ENCODE measurements around the gene ID3.
A peak's percentile ranks its signal among the peaks of the same experiment; 100 is the strongest.

Gene ID3

DNA sequence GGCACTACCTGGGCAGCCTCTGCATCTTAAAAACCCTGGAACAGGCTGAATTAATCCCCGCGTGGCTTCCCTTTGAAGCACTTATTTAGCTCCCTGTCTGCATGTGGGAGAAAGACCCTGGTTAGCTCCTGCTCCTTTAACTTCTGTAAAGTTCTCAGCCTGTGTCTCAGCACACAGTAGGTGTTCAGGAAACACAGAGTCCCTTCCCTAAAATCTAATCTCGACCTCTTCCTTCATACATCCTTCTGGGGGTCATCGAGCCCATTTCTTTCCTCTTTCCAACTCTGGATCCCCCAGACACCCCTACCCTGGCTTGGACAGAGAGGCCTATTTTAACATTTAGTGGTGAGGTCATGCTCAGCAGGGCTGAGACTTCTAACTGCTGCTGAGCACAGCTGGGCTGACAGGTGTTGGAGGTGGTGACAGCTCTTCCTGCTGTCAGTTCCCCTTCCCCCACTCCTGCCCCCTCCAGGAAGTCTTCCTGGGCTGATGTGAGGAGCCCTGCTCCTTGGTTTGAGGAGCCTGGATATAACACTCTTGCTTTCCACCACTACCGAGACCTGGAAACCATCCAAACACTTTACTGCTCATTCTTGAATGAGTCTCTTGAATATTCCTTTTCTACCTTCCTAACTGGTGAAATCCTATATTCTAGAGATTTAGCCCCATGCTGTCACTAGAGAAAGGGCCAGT, 33.6 kb downstream of the ID3 start:
- peak; percentile 60 for DNase-seq

DNA sequence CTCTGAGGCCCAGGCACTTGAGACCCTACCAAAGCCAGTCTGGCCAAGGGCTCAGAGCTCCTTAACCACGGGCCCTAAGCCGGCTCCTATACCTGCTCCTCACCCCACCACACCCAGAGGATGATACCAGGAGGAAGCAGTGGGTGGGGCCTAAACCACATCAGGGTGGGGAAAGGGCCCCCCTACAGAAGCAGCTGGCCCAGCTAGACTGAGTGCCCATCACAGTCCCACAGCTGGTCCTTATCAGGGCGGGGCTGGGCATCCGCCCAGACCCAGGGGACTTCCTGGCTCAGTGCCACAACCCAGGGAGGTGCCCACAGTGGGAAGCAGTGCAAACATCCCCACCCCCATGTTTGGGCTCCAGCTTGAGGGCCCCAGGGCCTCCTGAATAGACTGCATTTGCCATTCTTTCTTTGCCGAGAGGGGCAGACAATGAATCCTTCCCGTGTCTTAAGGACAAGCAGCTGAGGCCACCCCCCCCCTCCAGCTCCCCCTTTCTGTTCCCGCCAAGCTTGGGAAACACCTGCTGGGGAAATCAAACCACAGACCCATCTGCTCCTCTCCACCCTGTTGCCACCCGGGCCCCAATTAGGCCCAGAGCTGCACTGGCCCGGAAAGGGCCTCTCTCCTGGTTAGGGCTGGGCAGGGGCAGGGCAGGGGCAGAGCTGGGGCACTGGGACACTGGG, 34.4 kb downstream of the ID3 start:
- DNase-seq = peak; percentile 64

DNA sequence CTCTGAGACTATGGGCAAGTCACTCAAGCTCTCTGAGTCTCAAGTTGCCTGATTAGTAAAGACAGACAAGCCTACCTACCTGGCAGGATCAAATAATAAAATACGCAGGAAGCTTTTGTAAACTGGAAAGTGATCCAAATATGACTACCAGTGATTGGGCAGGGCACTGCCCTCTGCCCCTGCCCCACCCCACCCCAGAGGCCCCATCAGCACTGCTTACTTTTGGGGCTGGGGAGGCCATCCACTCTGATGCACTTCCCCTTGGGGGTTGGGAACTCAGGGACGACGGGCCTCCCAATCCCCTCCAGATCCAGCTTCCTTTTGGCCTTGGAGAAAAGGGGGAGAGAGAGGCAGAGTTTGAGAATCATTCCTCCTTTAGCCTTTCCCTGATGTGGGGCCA, 35.1 kb downstream of the ID3 start:
- no peak for DNase-seq

DNA sequence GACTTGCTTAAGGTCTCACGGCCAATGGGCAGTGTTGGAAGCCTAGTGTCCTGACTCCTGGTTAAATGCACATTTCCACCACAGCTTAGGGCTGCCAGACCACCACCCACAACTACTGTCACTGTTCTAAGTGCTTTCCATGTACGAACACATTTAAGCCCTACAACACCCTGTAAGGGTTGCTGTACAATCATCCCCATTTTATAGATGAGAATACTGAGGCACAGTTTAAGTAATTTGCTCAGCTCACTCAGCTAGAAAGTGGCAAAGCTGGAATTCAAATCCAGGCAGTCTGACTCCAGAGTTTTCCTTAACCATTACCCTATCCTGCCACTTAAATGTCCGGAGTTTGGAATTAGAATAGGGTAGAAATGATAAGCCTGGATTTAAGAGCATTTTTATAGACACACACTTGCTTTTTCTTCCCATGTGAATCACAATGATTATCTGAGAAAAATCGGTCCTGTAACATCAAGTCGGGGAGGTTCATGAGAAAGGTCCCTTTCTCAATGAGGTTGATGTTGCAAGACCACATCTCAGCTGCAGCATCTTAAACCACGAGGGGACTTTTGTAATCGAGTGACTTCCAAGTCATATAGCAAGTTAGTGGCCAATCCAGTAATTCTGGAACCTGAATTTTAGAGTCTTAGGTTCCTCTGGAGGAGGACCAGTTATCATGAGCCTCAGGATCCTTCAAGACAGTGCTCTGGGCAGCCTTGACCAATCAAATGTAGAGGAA, 36.9 kb downstream of the ID3 start:
- DNase-seq = no peak

DNA sequence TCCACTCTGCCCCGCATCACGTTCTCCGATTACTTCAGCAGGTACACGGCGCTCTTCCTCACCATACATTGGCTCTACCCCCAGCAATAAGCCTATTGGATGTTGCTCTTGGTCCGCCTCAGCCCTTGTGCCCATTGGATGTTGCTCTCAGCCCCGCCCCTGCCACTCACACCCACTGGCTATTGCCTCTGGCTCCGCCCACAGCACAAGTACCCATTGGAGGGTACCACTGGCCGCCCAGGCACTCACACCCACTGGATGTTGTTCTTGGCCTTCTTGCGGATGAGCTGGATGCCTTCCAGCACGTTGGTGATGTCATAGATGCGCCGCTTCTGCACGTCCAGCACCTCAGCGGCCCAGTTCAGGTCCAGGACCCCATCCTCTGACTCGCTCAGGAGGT, 37.7 kb downstream of the ID3 start:
- no peak for DNase-seq

- no peak for DNase-seq
These were observed 41.7 kb downstream of the ID3 start for GRCh38 chr1:23517581-23517980.

DNA sequence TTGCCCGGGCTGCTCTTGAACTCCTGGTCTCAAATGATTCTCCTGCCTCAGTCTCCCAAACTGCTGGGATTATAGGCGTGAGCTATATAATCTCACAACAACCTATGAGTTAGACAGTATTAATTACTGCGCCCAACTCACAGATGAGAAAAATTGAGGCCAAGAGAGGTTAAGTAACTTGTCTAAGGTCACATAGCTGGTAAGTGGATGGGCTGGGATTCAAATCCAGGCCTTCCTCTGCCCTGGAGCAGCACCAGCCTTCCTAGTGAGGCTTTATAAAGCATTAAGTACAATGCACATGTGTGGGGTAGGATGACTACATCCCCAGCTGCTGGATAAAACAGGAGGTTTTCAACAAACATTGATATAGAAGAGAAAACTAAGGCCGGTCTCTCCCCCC, 43.4 kb downstream of the ID3 start:
- no peak for DNase-seq

- DNase-seq = no peak
These were observed 45.1 kb downstream of the ID3 start for GRCh38 chr1:23514111-23514679.

GRCh38 chr1:23509896-23510295, 49.4 kb downstream of the ID3 start:
- DNase-seq = no peak
